Measurements from ENCODE around the gene ERF. TPM values are rescaled to one million over a fixed set of nuclear protein-coding genes. Genes with fewer than 3 reads are reported as not detected.

The ERF gene
- total and polyA plus RNA-seq, 10 of the 15 experiments (the other 5 are each of a cell fraction or from before 2014, with no cell fraction given) = 0.02 to 51.8 (median 14.4) TPM

DNA sequence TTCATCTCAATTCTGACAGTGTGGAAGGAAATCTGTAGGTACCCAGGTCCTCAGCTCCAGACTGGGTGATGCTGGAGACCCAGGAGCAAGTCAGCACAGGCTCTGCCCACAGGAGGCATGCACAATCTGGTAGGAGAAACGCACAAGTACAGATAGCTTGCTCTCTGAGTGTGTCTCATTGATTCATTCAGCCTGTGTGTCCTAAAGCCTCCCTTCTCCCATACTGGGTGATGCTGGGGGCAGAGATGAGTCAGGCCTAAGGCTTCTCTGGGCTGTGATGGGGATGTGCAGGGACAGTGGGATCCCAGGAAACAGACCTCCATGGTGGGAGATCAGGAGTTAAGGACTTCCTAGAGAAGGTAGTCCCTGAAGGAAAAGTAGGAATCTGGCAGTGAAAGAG, 28.0 kb downstream of the ERF start:
- Histone ChIP-seq H3K36me3 (ENCODE audit: control insufficient read depth in 2 of 2, insufficient read depth in 2 of 2, low read length in 1 of 2) (peaks cover 21 to 32% of the 10 kb centered on the region in 2 experiments), H4K20me1 (ENCODE audit: control insufficient read depth, insufficient read depth) (no peaks in the 10 kb centered on the region; the same call in none of the 2 replicates), H3K9me3 (replicated peaks; ENCODE audit: control insufficient read depth, insufficient read depth, low read length) (no peaks in the 10 kb centered on the region), H3K4me1 (ENCODE audit: control insufficient read depth, insufficient read depth, low read length) (no peaks in the 10 kb centered on the region), H3K27me3 (replicated peaks in 1 of 2; ENCODE audit: control insufficient read depth in 2 of 2, insufficient read depth in 2 of 2, low read length in 1 of 2) (no peaks in the 10 kb centered on the region), H3K9ac (ENCODE audit: control insufficient read depth, insufficient read depth, low read length) (no peak overlapping the region), H3K79me2 (ENCODE audit: control insufficient read depth, insufficient read depth, low read length) (peaks cover 9% of the 10 kb centered on the region), H2AFZ (ENCODE audit: control insufficient read depth, low read depth, low read length) (no peak overlapping the region), H3K4me3 (no peak overlapping the region), H3K27ac (ENCODE audit: control insufficient read depth, insufficient read depth) (no peak overlapping the region), H3K4me2 (ENCODE audit: control insufficient read depth, insufficient read depth) (no peak overlapping the region)
- in situ Hi-C loops (cut with MboI) = no loop called here
- ChIA-PET POLR2A (interaction anchor here (1.2 kb wide), 1 partner anchor 16 kb away, joined by 3 read pairs; no protein-coding TSS in a partner anchor), CTCF (interaction anchor here (0.6 kb wide), 1 partner anchor 131 kb away, joined by 3 read pairs; no protein-coding TSS in a partner anchor), SMC1A (ENCODE audit: uncharacterized antibody, unreplicated experiment) (no interaction called here), RAD21 (ENCODE audit: unreplicated experiment) (no interaction called here)
- no peak for ATAC-seq
- WGBS (ENCODE audit: insufficient coverage, insufficient replicate concordance, low lambda C conversion rate, missing lambda C conversion rate) = 100% methylated on average over 1 of the region's 1 CpG
- no TSS peak for BruUV-seq (replicated peaks)
- no peak for FAIRE-seq
- no peak for DNase-seq (ENCODE audit: low read depth, low spot score)
- intact Hi-C loops (cut with micrococcal nuclease; ENCODE audit: unreplicated experiment) = no loop called here
- no peak for TF ChIP-seq EZH2 (IDR thresholded peaks at IDR 0.05; ENCODE audit: borderline replicate concordance, control insufficient read depth, low read depth, low read length)
- TF ChIP-seq, protein P1, sequence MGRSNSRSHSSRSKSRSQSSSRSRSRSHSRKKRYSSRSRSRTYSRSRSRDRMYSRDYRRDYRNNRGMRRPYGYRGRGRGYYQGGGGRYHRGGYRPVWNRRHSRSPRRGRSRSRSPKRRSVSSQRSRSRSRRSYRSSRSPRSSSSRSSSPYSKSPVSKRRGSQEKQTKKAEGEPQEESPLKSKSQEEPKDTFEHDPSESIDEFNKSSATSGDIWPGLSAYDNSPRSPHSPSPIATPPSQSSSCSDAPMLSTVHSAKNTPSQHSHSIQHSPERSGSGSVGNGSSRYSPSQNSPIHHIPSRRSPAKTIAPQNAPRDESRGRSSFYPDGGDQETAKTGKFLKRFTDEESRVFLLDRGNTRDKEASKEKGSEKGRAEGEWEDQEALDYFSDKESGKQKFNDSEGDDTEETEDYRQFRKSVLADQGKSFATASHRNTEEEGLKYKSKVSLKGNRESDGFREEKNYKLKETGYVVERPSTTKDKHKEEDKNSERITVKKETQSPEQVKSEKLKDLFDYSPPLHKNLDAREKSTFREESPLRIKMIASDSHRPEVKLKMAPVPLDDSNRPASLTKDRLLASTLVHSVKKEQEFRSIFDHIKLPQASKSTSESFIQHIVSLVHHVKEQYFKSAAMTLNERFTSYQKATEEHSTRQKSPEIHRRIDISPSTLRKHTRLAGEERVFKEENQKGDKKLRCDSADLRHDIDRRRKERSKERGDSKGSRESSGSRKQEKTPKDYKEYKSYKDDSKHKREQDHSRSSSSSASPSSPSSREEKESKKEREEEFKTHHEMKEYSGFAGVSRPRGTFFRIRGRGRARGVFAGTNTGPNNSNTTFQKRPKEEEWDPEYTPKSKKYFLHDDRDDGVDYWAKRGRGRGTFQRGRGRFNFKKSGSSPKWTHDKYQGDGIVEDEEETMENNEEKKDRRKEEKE (IDR thresholded peaks at IDR 0.05) = no peak
- TF ChIP-seq, protein P2, sequence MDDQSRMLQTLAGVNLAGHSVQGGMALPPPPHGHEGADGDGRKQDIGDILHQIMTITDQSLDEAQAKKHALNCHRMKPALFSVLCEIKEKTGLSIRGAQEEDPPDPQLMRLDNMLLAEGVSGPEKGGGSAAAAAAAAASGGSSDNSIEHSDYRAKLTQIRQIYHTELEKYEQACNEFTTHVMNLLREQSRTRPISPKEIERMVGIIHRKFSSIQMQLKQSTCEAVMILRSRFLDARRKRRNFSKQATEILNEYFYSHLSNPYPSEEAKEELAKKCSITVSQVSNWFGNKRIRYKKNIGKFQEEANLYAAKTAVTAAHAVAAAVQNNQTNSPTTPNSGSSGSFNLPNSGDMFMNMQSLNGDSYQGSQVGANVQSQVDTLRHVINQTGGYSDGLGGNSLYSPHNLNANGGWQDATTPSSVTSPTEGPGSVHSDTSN (IDR thresholded peaks at IDR 0.05; ENCODE audit: insufficient replicate concordance, low read depth, low read length) = no peak
- no peak for TF ChIP-seq MTA3 (IDR thresholded peaks at IDR 0.05; ENCODE audit: borderline replicate concordance, low read length)
- TF ChIP-seq IRF4 (IDR thresholded peaks at IDR 0.05; ENCODE audit: low read depth, low read length) = no peak
- TF ChIP-seq, protein P3, sequence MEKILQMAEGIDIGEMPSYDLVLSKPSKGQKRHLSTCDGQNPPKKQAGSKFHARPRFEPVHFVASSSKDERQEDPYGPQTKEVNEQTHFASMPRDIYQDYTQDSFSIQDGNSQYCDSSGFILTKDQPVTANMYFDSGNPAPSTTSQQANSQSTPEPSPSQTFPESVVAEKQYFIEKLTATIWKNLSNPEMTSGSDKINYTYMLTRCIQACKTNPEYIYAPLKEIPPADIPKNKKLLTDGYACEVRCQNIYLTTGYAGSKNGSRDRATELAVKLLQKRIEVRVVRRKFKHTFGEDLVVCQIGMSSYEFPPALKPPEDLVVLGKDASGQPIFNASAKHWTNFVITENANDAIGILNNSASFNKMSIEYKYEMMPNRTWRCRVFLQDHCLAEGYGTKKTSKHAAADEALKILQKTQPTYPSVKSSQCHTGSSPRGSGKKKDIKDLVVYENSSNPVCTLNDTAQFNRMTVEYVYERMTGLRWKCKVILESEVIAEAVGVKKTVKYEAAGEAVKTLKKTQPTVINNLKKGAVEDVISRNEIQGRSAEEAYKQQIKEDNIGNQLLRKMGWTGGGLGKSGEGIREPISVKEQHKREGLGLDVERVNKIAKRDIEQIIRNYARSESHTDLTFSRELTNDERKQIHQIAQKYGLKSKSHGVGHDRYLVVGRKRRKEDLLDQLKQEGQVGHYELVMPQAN (conservative IDR thresholded peaks at IDR 0.05) = no peak
- TF ChIP-seq, protein P4, sequence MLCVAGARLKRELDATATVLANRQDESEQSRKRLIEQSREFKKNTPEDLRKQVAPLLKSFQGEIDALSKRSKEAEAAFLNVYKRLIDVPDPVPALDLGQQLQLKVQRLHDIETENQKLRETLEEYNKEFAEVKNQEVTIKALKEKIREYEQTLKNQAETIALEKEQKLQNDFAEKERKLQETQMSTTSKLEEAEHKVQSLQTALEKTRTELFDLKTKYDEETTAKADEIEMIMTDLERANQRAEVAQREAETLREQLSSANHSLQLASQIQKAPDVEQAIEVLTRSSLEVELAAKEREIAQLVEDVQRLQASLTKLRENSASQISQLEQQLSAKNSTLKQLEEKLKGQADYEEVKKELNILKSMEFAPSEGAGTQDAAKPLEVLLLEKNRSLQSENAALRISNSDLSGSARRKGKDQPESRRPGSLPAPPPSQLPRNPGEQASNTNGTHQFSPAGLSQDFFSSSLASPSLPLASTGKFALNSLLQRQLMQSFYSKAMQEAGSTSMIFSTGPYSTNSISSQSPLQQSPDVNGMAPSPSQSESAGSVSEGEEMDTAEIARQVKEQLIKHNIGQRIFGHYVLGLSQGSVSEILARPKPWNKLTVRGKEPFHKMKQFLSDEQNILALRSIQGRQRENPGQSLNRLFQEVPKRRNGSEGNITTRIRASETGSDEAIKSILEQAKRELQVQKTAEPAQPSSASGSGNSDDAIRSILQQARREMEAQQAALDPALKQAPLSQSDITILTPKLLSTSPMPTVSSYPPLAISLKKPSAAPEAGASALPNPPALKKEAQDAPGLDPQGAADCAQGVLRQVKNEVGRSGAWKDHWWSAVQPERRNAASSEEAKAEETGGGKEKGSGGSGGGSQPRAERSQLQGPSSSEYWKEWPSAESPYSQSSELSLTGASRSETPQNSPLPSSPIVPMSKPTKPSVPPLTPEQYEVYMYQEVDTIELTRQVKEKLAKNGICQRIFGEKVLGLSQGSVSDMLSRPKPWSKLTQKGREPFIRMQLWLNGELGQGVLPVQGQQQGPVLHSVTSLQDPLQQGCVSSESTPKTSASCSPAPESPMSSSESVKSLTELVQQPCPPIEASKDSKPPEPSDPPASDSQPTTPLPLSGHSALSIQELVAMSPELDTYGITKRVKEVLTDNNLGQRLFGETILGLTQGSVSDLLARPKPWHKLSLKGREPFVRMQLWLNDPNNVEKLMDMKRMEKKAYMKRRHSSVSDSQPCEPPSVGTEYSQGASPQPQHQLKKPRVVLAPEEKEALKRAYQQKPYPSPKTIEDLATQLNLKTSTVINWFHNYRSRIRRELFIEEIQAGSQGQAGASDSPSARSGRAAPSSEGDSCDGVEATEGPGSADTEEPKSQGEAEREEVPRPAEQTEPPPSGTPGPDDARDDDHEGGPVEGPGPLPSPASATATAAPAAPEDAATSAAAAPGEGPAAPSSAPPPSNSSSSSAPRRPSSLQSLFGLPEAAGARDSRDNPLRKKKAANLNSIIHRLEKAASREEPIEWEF (IDR thresholded peaks at IDR 0.05; ENCODE audit: insufficient replicate concordance, low read depth, low read length) = no peak
